ENCODE data around the gene LUZP2.
"Not testable (repeated sequence)": the region's sequence is repeated elsewhere in the genome, so short reads cannot be mapped to it uniquely, and the experiment has no call there.

The LUZP2 gene

GRCh38 chr11:24837112-24837511 lies 340.3 kb downstream of the LUZP2 start:
- no peak for DNase-seq

GRCh38 chr11:24842308-24842707 lies 345.5 kb downstream of the LUZP2 start:
- no peak for DNase-seq

- no peak for DNase-seq
Measured at GRCh38 chr11:24844406-24844805, 347.6 kb downstream of the LUZP2 start.

- DNase-seq, result no peak
Measured at GRCh38 chr11:24848857-24849256, 352.0 kb downstream of the LUZP2 start.

GRCh38 chr11:24855951-24856350 lies 359.1 kb downstream of the LUZP2 start:
- no peak for DNase-seq

- DNase-seq, result no peak
Measured at GRCh38 chr11:24859801-24860300, 363.0 kb downstream of the LUZP2 start.

- no peak for DNase-seq
Measured at GRCh38 chr11:24861440-24861839, 364.6 kb downstream of the LUZP2 start.

GRCh38 chr11:24866743-24867142 lies 369.9 kb downstream of the LUZP2 start:
- no peak for DNase-seq

GRCh38 chr11:24870048-24870447 lies 373.2 kb downstream of the LUZP2 start:
- DNase-seq, result no peak

GRCh38 chr11:24872186-24872585 lies 375.3 kb downstream of the LUZP2 start:
- peak in 1 of 2 experiments; percentile 21 for DNase-seq

- no peak for DNase-seq
Measured at GRCh38 chr11:24872651-24873311, 375.9 kb downstream of the LUZP2 start.

GRCh38 chr11:24880962-24881361 lies 384.1 kb downstream of the LUZP2 start:
- no peak for DNase-seq

- DNase-seq, result peak in 1 of 2 experiments; percentile 51
Measured at GRCh38 chr11:24885580-24886173, 388.8 kb downstream of the LUZP2 start.

- DNase-seq, result no peak
Measured at GRCh38 chr11:24886880-24887619, 390.2 kb downstream of the LUZP2 start.

GRCh38 chr11:24890426-24890825 lies 393.6 kb downstream of the LUZP2 start:
- no peak for DNase-seq

GRCh38 chr11:24891845-24892492 lies 395.1 kb downstream of the LUZP2 start:
- not testable (repeated sequence) for DNase-seq

- DNase-seq, result no peak
Measured at GRCh38 chr11:24896118-24896835, 399.4 kb downstream of the LUZP2 start.

GRCh38 chr11:24900514-24900913 lies 403.7 kb downstream of the LUZP2 start:
- DNase-seq, result no peak

GRCh38 chr11:24900960-24901549 lies 404.2 kb downstream of the LUZP2 start:
- DNase-seq, result no peak

- no peak for DNase-seq
Measured at GRCh38 chr11:24903555-24903954, 406.7 kb downstream of the LUZP2 start.

- no peak for DNase-seq
Measured at GRCh38 chr11:24925091-24925490, 428.2 kb downstream of the LUZP2 start.
